ENCODE measurements around the gene ACACA.

Gene ACACA

DNA sequence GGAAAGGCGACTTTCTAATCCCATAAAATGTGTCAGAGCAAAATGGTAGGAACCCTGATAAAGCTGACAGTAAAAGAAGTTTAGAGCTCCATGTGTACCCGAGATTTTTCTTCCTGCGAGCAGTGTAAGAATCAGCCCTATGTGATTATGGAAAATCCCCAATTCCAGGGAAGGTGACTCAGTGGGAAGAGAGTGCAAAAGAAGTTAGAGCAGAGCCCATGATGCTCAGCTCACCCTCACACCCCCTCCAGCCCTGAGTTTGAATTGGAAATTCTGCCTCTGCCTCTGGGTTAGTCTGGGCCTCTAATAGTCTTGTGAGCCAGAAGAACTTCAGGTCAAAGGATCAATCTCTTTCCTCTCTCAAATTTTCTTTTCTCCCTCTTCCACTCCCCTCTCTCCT is 18.4 kb downstream of the ACACA start:
- no peak overlapping the region for H3K4me3 ChIP-seq (ENCODE audit: low read depth, low read length)
- TF ChIP-seq, protein P1, sequence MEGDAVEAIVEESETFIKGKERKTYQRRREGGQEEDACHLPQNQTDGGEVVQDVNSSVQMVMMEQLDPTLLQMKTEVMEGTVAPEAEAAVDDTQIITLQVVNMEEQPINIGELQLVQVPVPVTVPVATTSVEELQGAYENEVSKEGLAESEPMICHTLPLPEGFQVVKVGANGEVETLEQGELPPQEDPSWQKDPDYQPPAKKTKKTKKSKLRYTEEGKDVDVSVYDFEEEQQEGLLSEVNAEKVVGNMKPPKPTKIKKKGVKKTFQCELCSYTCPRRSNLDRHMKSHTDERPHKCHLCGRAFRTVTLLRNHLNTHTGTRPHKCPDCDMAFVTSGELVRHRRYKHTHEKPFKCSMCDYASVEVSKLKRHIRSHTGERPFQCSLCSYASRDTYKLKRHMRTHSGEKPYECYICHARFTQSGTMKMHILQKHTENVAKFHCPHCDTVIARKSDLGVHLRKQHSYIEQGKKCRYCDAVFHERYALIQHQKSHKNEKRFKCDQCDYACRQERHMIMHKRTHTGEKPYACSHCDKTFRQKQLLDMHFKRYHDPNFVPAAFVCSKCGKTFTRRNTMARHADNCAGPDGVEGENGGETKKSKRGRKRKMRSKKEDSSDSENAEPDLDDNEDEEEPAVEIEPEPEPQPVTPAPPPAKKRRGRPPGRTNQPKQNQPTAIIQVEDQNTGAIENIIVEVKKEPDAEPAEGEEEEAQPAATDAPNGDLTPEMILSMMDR (IDR thresholded peaks at IDR 0.05; ENCODE audit: low read depth, low read length) = no peak
- H3K36me3 ChIP-seq = no peaks in the 10 kb centered on the region
- H3K9me3 ChIP-seq = no peaks in the 10 kb centered on the region
- H3K4me1 ChIP-seq = peaks cover 17% of the 10 kb centered on the region
- no peaks in the 10 kb centered on the region for H3K27me3 ChIP-seq
- no peak for DNase-seq

DNA sequence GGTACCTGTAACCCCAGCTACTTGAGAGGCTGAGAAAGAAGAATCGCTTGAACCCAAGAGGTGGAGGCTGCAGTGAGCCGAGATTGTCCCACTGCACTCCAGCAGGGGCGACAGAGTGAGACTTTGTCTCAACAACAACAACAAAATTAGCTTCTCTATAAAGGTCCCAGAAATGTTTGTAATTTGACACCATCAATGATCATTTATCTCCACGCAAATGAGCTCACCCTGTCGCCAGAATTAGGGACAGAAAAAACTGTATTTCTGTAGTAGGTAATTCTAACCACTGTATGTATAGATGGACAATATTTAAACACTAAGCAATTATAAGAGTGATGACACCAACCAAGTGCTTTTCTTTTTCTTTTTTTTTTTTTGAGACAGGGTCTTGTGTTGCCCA is 20.2 kb downstream of the ACACA start:
- H3K36me3 ChIP-seq = no peaks in the 10 kb centered on the region
- H3K4me3 ChIP-seq (ENCODE audit: low read depth, low read length) = no peak overlapping the region
- no peaks in the 10 kb centered on the region for H3K9me3 ChIP-seq
- DNase-seq = no peak
- no peaks in the 10 kb centered on the region for H3K27me3 ChIP-seq
- H3K4me1 ChIP-seq = peaks cover 11% of the 10 kb centered on the region
- TF ChIP-seq, protein P1 (IDR thresholded peaks at IDR 0.05; ENCODE audit: low read depth, low read length) = no peak

DNA sequence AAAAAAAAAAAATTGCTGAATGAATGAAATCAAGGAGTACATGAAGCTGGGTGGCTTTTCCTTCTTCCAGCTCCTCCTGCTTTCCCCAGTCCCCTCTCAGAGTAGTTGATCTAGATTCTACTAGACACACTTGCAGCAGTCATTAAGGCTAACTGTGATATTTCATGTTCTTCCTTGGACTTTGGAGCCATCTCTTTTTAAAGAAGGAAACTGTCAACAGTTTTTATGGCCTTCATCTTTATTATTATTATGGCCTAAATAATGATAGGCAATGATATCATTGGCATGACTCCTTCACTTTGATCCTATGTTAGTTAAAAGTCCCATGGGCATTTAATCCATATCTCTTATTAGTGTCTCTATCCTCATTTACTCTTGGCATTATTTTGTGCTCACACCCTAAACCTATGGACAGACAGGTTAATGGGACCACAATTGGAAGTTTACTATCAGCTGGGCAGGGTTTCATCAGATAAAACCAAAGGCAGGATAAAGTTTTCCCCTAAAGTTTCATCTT is 21.1 kb downstream of the ACACA start:
- TF ChIP-seq, protein P1 (IDR thresholded peaks at IDR 0.05; ENCODE audit: low read depth, low read length) = no peak
- no peak for DNase-seq

DNA sequence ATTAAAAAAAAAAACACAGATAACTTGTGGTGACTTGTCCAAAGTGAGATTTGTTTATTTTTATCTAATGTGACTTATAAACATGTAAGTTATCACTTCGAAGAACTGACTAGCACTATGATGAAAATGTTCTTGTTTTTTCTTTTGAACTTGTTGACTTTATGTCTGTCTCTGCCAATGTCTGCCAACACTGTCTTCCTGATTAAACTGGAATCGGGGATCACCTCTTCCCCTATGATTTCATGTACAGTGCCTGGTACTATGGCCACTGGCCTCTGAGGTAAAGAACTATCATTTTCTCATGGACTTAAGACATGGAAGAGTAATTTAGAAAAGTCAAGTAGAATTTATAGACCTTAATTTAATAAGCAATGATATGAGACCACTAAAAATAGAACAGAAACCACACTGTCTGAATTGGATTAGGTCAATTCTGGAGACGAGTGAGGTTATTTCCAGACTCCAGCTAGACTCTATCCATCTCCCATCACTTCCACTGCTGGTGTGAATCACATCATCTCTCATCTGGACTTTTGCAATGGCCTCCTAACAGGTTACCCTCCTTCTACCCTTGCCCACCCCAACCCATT is 22.0 kb downstream of the ACACA start:
- Histone ChIP-seq H3K9me3 (no peaks in the 10 kb centered on the region), H3K4me1 (peaks cover 7% of the 10 kb centered on the region), H3K27me3 (no peaks in the 10 kb centered on the region), H3K36me3 (no peaks in the 10 kb centered on the region), H3K4me3 (ENCODE audit: low read depth, low read length) (no peak overlapping the region)
- DNase-seq = no peak
- TF ChIP-seq, protein P1 (IDR thresholded peaks at IDR 0.05; ENCODE audit: low read depth, low read length) = no peak

More for the DNA sequence above, 21.1 kb downstream of the ACACA start:
- Histone ChIP-seq H3K9me3 (no peaks in the 10 kb centered on the region), H3K4me1 (peaks cover 7% of the 10 kb centered on the region), H3K36me3 (no peaks in the 10 kb centered on the region), H3K27me3 (no peaks in the 10 kb centered on the region), H3K4me3 (ENCODE audit: low read depth, low read length) (no peak overlapping the region)

DNA sequence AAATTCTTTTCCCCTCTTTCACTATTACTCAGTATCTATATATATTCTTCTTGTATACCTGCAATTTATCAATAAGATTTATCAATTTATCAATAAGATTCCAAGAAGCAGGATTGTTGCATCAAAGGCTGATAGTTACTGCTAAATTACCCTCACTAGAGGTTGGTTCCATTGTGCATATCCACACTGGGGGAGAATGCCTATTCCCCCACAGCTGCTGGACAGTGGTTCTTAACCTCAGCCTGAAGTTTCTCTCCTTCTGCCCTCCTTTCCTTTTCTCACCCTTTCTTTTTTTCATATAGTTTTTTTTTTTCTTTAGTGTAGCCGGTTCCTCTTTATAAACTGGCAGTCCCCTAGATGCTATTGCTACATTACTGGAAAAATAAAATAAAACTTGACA is 24.6 kb downstream of the ACACA start:
- TF ChIP-seq, protein P1 (IDR thresholded peaks at IDR 0.05; ENCODE audit: low read depth, low read length) = no peak
- H3K27me3 ChIP-seq = no peaks in the 10 kb centered on the region
- DNase-seq = no peak
- H3K36me3 ChIP-seq = no peaks in the 10 kb centered on the region
- no peaks in the 10 kb centered on the region for H3K9me3 ChIP-seq
- peaks cover 7% of the 10 kb centered on the region for H3K4me1 ChIP-seq
- H3K4me3 ChIP-seq (ENCODE audit: low read depth, low read length) = no peak overlapping the region

DNA sequence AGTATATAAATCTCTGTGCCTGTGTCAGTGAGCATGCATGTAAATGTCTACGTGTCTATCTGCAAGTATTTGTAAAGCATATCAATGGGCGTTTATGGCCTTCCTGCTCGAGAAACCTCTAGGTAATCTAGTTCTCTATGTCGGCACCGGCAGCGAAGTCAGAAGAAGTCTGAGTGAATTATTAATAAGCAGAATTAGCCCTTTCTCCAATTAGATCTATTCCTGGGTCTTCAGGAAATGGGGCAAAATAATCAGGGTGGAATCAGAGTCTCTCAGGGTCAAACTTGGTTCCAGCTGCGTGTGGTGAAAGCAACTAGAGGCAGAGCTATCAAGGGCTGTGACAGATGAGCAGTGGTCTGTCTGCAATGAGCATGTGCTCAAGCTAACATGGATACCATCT is 30.9 kb downstream of the ACACA start, which contains the start of gene C17orf78:
Gene C17orf78 (plus strand): TSS at position 280 of the 400 bp plus-strand sequence. CDS start 108 bp downstream, at position 388.
- Histone ChIP-seq H3K4me3 (ENCODE audit: low read depth, low read length) (no peak within 1 kb of the TSS), H3K27me3 (no peaks in the 10 kb centered on the region), H3K4me1 (no peaks in the 10 kb centered on the region; the same call in 1 of the 2 replicates), H3K9me3 (no peaks in the 10 kb centered on the region), H3K36me3 (no peaks in the 10 kb centered on the region)
- DNase-seq = no peak
- TF ChIP-seq, protein P1 (IDR thresholded peaks at IDR 0.05; ENCODE audit: low read depth, low read length) = no peak

Measured in BE2C (cell line).